Measurements from ENCODE around the gene CLHC1. TPM values are rescaled to one million over a fixed set of nuclear protein-coding genes. Genes with fewer than 3 reads are reported as not detected.

CLHC1 gene
- total RNA-seq, 1 donor from 2014 or later, result 12.3 TPM

GRCh38 chr2:55165626-55166025 is 66.5 kb downstream of the CLHC1 start:
- peak overlapping the region; percentile 13 for H3K27ac ChIP-seq
- ATAC-seq, result peak; percentile 49
- no peaks in the 10 kb centered on the region for H3K27me3 ChIP-seq
- no peak for DNase-seq
- no peaks in the 10 kb centered on the region for H3K36me3 ChIP-seq
- no peak overlapping the region for H3K4me3 ChIP-seq
- intact Hi-C loops (cut with DNase I), result loop anchor here (10.0 kb wide), 1 partner anchor 121 kb away; no protein-coding TSS in a partner anchor
- no peak for TF ChIP-seq CTCF (IDR thresholded peaks at IDR 0.05)
- peaks cover 60% of the 10 kb centered on the region for H3K4me1 ChIP-seq
- H3K9me3 ChIP-seq, result no peaks in the 10 kb centered on the region

- H3K27me3 ChIP-seq, result no peaks in the 10 kb centered on the region
- H3K36me3 ChIP-seq, result no peaks in the 10 kb centered on the region
- no peaks in the 10 kb centered on the region for H3K9me3 ChIP-seq
- H3K27ac ChIP-seq, result peak overlapping the region; percentile 69
- peaks cover 60% of the 10 kb centered on the region for H3K4me1 ChIP-seq
- DNase-seq (no peak), ATAC-seq (no peak)
- H3K4me3 ChIP-seq, result no peak overlapping the region
- intact Hi-C loops (cut with DNase I), result loop anchor here (10.0 kb wide), 1 partner anchor 120 kb away; no protein-coding TSS in a partner anchor
- TF ChIP-seq CTCF (IDR thresholded peaks at IDR 0.05), result no peak
Measured at GRCh38 chr2:55164534-55165480, 67.3 kb downstream of the CLHC1 start.

DNA sequence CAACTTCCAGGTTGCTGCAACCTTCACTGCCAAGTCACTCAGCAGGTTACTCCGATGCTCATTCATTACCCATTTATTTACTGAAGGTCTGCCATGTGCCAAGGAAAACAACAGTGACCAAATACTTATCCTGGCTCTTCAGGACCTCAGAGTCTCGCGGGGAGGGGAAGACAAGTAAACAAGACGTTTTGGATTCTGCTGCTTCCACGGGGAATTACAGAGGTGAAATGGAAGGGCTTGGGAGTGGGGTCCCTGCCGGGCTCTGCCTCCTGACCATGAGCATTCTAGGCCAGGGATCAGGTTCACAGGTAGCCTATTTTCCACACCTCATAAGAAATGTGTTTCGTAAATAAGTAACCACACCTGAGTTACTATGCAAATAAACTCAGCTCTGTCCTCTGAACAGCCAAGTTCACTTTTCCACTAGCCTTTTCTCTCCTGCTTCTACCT is 68.1 kb downstream of the CLHC1 start:
- DNase-seq (no peak), ATAC-seq (peak; percentile 58)
- peak overlapping the region; percentile 69 for H3K27ac ChIP-seq
- H3K9me3 ChIP-seq, result no peaks in the 10 kb centered on the region
- H3K27me3 ChIP-seq, result no peaks in the 10 kb centered on the region
- no peak for TF ChIP-seq CTCF (IDR thresholded peaks at IDR 0.05)
- H3K4me3 ChIP-seq, result no peak overlapping the region
- H3K4me1 ChIP-seq, result peaks cover 65% of the 10 kb centered on the region
- no peaks in the 10 kb centered on the region for H3K36me3 ChIP-seq
- intact Hi-C loops (cut with DNase I), result loop anchor here (10.0 kb wide), 1 partner anchor 119 kb away; no protein-coding TSS in a partner anchor

DNA sequence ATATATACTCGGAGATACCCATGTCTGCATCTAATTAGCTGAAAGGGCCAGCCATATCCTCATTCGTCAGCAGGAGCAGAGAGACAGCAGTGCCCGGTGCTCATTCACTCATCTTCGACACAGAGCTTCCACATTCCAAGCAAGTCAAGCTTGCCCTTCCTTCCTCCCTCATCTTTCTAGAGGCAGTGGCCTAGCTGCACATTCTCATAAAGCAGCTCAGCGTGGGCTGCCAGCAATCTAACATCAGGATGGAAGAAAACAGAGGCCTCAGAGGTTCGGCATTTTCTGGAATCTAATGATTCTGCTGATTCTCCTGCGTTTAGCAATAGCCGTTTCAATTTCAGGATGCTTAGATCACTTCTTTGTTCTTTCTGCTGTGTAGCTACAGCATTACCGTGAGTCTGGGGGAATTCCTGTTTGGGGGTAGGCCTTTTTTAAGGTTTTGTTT is 68.8 kb downstream of the CLHC1 start:
- no peak overlapping the region for H3K4me3 ChIP-seq
- H3K9me3 ChIP-seq, result no peaks in the 10 kb centered on the region
- H3K27ac ChIP-seq, result peak overlapping the region; percentile 69
- peaks cover 70% of the 10 kb centered on the region for H3K4me1 ChIP-seq
- ATAC-seq (no peak), DNase-seq (no peak)
- intact Hi-C loops (cut with DNase I), result loop anchor here (10.0 kb wide), 1 partner anchor 118 kb away; no protein-coding TSS in a partner anchor
- no peaks in the 10 kb centered on the region for H3K36me3 ChIP-seq
- no peak for TF ChIP-seq CTCF (IDR thresholded peaks at IDR 0.05)
- no peaks in the 10 kb centered on the region for H3K27me3 ChIP-seq

DNA sequence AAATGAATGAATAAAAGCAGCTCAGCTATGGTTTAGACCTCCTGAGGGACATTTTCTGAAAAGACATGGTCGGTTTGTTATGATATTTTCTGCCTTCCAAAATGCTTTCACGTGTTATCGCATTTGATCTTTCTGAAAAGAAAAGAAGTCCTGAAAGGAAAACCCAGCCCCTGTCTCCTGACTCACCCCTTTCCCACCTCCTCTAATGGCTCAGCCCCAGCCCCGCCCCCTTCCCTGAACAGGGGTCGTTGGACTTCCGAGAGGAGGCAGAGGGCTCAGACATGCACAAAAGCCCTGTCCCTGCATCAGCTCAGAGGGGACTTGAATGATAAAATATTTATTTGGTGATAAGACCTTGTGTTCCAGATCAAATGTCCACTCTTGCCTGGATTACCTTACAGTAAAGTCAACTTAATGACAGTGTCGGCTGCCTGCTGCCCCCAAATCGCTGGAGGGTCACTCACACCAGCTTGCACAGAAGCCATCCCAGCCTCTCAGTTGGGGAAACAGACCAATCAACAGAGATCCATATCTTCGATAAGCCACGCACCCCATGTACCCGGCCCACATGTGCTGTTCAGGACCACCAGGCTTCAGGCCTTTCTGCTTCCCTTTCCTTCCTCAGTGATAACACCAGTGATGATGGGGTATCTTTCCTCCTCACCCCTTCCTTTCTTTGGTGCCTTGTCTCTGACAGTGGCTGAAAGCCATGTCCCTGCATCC is 69.6 kb downstream of the CLHC1 start:
- TF ChIP-seq CTCF (IDR thresholded peaks at IDR 0.05), result no peak
- DNase-seq, result no peak
- Histone ChIP-seq H3K27ac (peak overlapping the region; percentile 69), H3K4me1 (peaks cover 70% of the 10 kb centered on the region), H3K9me3 (no peaks in the 10 kb centered on the region), H3K36me3 (no peaks in the 10 kb centered on the region), H3K4me3 (no peak overlapping the region), H3K27me3 (no peaks in the 10 kb centered on the region)
- intact Hi-C loops (cut with DNase I), result loop anchor here (10.0 kb wide), 1 partner anchor 118 kb away; no protein-coding TSS in a partner anchor
- no peak for ATAC-seq

Data from upper lobe of right lung (tissue), 1 donor.